HepG2 (cell line): Measurements from ENCODE around the gene CLDN20. TPM values are rescaled to one million over a fixed set of nuclear protein-coding genes. Genes with fewer than 3 reads are reported as not detected.

Experiments
- AGO1 ChIP-seq: fragments of 200-400 bp; formaldehyde crosslinking; IDR thresholded peaks from 2 replicates; pipeline ENCODE4 v1.6.1; 2017; ENCODE audit warnings: mild to moderate bottlenecking, low read depth, low read length, moderate library complexity; ENCODE audit not compliant: poor library complexity, severe bottlenecking
- E2F2 ChIP-seq: sonication (generic); formaldehyde crosslinking; IDR thresholded peaks from 2 replicates; pipeline ENCODE4 v1.4.0; 2020; ENCODE audit warnings: missing genetic modification reagents, borderline replicate concordance
- HDAC6 ChIP-seq: fragments of 200-600 bp; sonication (generic); IDR thresholded peaks from 2 replicates; pipeline ENCODE4 v1.7.0; 2017; ENCODE audit warnings: mild to moderate bottlenecking, antibody characterized with exemption, low read length, low read depth
- LBX2 ChIP-seq: sonication (generic); formaldehyde crosslinking; IDR thresholded peaks from 2 replicates; pipeline ENCODE4 v1.5.0; 2020; ENCODE audit warnings: missing genetic modification reagents, mild to moderate bottlenecking, borderline replicate concordance
- MEF2D ChIP-seq: sonication (generic); formaldehyde crosslinking; IDR thresholded peaks from 2 replicates; pipeline ENCODE4 v1.5.1; 2020; ENCODE audit warnings: mild to moderate bottlenecking, missing genetic modification reagents
- MXD4 ChIP-seq: IDR thresholded peaks from 2 replicates; pipeline ENCODE4 v1.6.1; 2016; ENCODE audit warnings: mild to moderate bottlenecking, missing biosample characterization, missing genetic modification reagents
- NR3C1 ChIP-seq: sonication (generic); formaldehyde crosslinking; IDR thresholded peaks from 2 replicates; pipeline ENCODE4 v1.4.0; 2020; ENCODE audit warnings: missing genetic modification reagents
- PAWR ChIP-seq: sonication (generic); formaldehyde crosslinking; IDR thresholded peaks from 2 replicates; pipeline ENCODE4 v1.4.0; 2020; ENCODE audit warnings: missing genetic modification reagents, mild to moderate bottlenecking, borderline replicate concordance
- POGK ChIP-seq: sonication (generic); formaldehyde crosslinking; conservative IDR thresholded peaks from 2 replicates; pipeline ENCODE4 v1.8.0; 2022; ENCODE audit warnings: mild to moderate bottlenecking, moderate library complexity, missing genetic modification reagents
- PTBP1 ChIP-seq: fragments of 200-400 bp; formaldehyde crosslinking; IDR thresholded peaks from 2 replicates; pipeline ENCODE4 v1.6.1; 2018; ENCODE audit warnings: low read length, low read depth; ENCODE audit not compliant: poor library complexity, severe bottlenecking
- REST ChIP-seq, 2 experiments: IDR thresholded peaks; 2 replicates each; pipeline ENCODE4 v1.6.1; 2011 to 2012; ENCODE audit warnings: low read length in 2 of 2, borderline replicate concordance in 1 of 2, low read depth in 1 of 2, mild to moderate bottlenecking in 1 of 2, moderate library complexity in 1 of 2
- RFXANK ChIP-seq: IDR thresholded peaks from 2 replicates; pipeline ENCODE4 v1.6.1; 2016
- SMAD1 ChIP-seq: sonication (generic); formaldehyde crosslinking; IDR thresholded peaks from 2 replicates; pipeline ENCODE4 v1.4.0; 2020; ENCODE audit warnings: missing genetic modification reagents, low read depth, mild to moderate bottlenecking, borderline replicate concordance
- SP140L ChIP-seq: sonication (generic); formaldehyde crosslinking; IDR thresholded peaks from 2 replicates; pipeline ENCODE4 v1.4.0; 2020; ENCODE audit warnings: missing genetic modification reagents, borderline replicate concordance
- TMF1 ChIP-seq: sonication (generic); formaldehyde crosslinking; IDR thresholded peaks from 2 replicates; pipeline ENCODE4 v1.8.1; 2022; ENCODE audit warnings: low read depth, missing genetic modification reagents
- ZFP1 ChIP-seq: IDR thresholded peaks from 2 replicates; pipeline ENCODE4 v1.6.1; 2016
- ZIK1 ChIP-seq: sonication (generic); formaldehyde crosslinking; IDR thresholded peaks from 2 replicates; pipeline ENCODE4 v1.5.0; 2020; ENCODE audit warnings: mild to moderate bottlenecking, low read depth, missing genetic modification reagents, borderline replicate concordance
- ZNF143 ChIP-seq: sonication (generic); formaldehyde crosslinking; IDR thresholded peaks from 2 replicates; pipeline ENCODE4 v1.4.0; 2020; ENCODE audit warnings: missing genetic modification reagents
- ZNF230 ChIP-seq: sonication (generic); formaldehyde crosslinking; IDR thresholded peaks from 2 replicates; pipeline ENCODE4 v1.4.0; 2020; ENCODE audit warnings: mild to moderate bottlenecking, missing genetic modification reagents
- ZNF326 ChIP-seq: sonication (generic); formaldehyde crosslinking; IDR thresholded peaks from 2 replicates; pipeline ENCODE4 v1.4.0; 2020; ENCODE audit warnings: missing genetic modification reagents, borderline replicate concordance
- ZNF432 ChIP-seq: sonication (generic); formaldehyde crosslinking; IDR thresholded peaks from 2 replicates; pipeline ENCODE4 v1.5.0; 2020; ENCODE audit warnings: missing genetic modification reagents, mild to moderate bottlenecking, borderline replicate concordance
- ZNF572 ChIP-seq: sonication (generic); formaldehyde crosslinking; IDR thresholded peaks from 2 replicates; pipeline ENCODE4 v1.5.1; 2020; ENCODE audit warnings: mild to moderate bottlenecking, missing genetic modification reagents
- polyA plus RNA-seq, 8 experiments: library from polyadenylated mRNA; depleted of rRNA in 3 of 8; stranded (reverse) in 7 of 8; unstranded in 1 of 8; fragments of >200 nt; fragmentation: Illumina TruSeq in 4 of 8; extraction: Trizol in 4 of 8; gene quantifications; 2 replicates each; pipeline versions ENCODE4 v1.2.1 to v1.2.3, GENCODE V29; 2011 to 2016; ENCODE audit warnings: low read depth in 4 of 8, missing spikeins in 1 of 8, mixed read lengths in 1 of 8; ENCODE audit not compliant: insufficient read depth in 1 of 8
- total RNA-seq, 5 experiments: library from RNA; depleted of rRNA; stranded (reverse); fragments of >200 nt; fragmentation: Illumina TruSeq; extraction: Trizol; gene quantifications; 2 replicates each; pipeline ENCODE4 v1.2.3, GENCODE V29; 2016; ENCODE audit warnings: low read depth in 1 of 5

CLDN20 gene
- total and polyA plus RNA-seq, 2 of the 13 experiments (the other 11 are each of a cell fraction or from before 2014, with no cell fraction given), result not detected

GRCh38 chr6:155314773-155315515 lies 51.1 kb downstream of the CLDN20 start (continued):
- no peak for TF ChIP-seq LBX2
- TF ChIP-seq ZNF143 (CRISPR knock-in tag), result no peak
- peak; percentile 80 for TF ChIP-seq SP140L
- peak; percentile 92; the same call in 1 of the 2 replicates for TF ChIP-seq HDAC6
- no peak; the same call in 1 of the 2 replicates for TF ChIP-seq ZIK1 (CRISPR knock-in tag)
- no peak for TF ChIP-seq PTBP1
- no peak for TF ChIP-seq TMF1 (CRISPR knock-in tag)
- TF ChIP-seq SMAD1 (CRISPR knock-in tag), result no peak
- TF ChIP-seq ZNF432 (CRISPR knock-in tag), result no peak
- no peak for TF ChIP-seq ZNF572 (CRISPR knock-in tag)
- no peak for TF ChIP-seq AGO1
- TF ChIP-seq NR3C1 (CRISPR knock-in tag), result no peak
- no peak for TF ChIP-seq ZNF326 (CRISPR knock-in tag)
- TF ChIP-seq ZNF230 (CRISPR knock-in tag), result 0 out of 2 replicates have a peak, but pooled peaks have one; percentile 31
- 0 out of 2 replicates have a peak, but pooled peaks have one; percentile 64 for TF ChIP-seq POGK
- TF ChIP-seq ZFP1 (CRISPR knock-in tag), result no peak
- TF ChIP-seq REST (IDR thresholded peaks at IDR 0.05; ENCODE audit: borderline replicate concordance in 1 of 2, low read depth in 1 of 2, low read length in 2 of 2), result no peak; a peak in 2 of 4 replicates
- TF ChIP-seq RFXANK, result peak; percentile 17; the same call in 1 of the 2 replicates
- no peak for TF ChIP-seq PAWR (CRISPR knock-in tag)
- TF ChIP-seq E2F2 (CRISPR knock-in tag), result no peak
- peak; percentile 59 for TF ChIP-seq MXD4 (CRISPR knock-in tag)
- no peak for TF ChIP-seq MEF2D
